Lower leg skin (tissue), 3 donors: ENCODE measurements around the gene MAGI2.

Experiments
- CTCF ChIP-seq, 3 donors: fragments of 450-650 bp; IDR thresholded peaks; one replicate each; pipeline ENCODE4 v1.5.1; 2016; ENCODE audit warnings: antibody characterized with exemption in 3 of 3, mild to moderate bottlenecking in 3 of 3, moderate library complexity in 2 of 3
- POLR2A ChIP-seq, 2 donors: fragments of 450-650 bp; IDR thresholded peaks; one replicate each; pipeline ENCODE4 v1.6.1; 2016 to 2017; ENCODE audit warnings: antibody characterized with exemption in 2 of 2, mild to moderate bottlenecking in 1 of 2, moderate library complexity in 1 of 2

DNA sequence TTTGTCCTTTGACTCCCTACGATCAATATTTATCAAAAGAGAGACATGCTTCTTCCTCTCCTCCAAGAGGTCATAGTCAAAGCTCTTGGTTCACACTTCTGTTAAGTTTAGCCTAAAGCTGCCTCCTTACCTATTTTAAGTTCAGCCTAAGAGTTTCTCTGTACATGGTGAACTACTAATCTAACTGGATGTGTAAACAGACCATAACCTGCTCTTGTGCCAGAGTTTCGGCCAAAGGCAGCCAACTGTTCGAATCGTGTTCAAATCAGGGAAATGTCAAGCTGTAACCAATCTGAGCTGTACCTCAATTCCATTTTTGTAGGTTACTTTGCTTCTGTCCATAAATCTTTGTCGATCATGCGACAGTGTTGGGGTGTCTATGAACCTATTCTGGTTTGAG, 1240.1 kb downstream of the MAGI2 start:
- TF ChIP-seq CTCF (IDR thresholded peaks at IDR 0.05): no peak
- TF ChIP-seq POLR2A (IDR thresholded peaks at IDR 0.05): no peak
